ENCODE results near the gene ITGB8.

DNA sequence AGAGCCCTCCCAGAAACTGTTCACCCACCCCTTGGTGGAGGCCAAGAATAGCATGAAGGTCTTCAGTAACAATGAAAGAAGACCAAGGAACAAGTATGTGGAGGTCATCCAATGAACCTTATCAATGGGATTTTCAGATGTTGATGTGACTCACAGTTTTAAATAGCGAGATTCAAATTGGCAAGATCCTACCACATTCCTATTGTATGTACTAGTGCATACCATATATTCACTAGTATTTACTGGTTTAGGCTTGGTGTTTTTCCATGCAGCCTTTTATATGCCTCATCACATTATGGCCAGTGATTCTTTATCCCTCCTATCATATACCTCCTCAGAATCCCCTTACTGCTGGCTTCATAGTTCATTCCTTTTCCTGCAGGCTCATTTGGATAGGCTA is 54.4 kb downstream of the ITGB8 start:
- TF ChIP-seq EZH2 (IDR thresholded peaks at IDR 0.05; ENCODE audit: insufficient read depth, poor library complexity, severe bottlenecking) (no peak), EZH2phosphoT487 (IDR thresholded peaks at IDR 0.05; ENCODE audit: insufficient read depth, low read depth) (no peak)

All from GM23248 (cell line).